ENCODE data around the gene PODN.
A peak's percentile ranks its signal among the peaks of the same experiment; 100 is the strongest.

Gene PODN

DNA sequence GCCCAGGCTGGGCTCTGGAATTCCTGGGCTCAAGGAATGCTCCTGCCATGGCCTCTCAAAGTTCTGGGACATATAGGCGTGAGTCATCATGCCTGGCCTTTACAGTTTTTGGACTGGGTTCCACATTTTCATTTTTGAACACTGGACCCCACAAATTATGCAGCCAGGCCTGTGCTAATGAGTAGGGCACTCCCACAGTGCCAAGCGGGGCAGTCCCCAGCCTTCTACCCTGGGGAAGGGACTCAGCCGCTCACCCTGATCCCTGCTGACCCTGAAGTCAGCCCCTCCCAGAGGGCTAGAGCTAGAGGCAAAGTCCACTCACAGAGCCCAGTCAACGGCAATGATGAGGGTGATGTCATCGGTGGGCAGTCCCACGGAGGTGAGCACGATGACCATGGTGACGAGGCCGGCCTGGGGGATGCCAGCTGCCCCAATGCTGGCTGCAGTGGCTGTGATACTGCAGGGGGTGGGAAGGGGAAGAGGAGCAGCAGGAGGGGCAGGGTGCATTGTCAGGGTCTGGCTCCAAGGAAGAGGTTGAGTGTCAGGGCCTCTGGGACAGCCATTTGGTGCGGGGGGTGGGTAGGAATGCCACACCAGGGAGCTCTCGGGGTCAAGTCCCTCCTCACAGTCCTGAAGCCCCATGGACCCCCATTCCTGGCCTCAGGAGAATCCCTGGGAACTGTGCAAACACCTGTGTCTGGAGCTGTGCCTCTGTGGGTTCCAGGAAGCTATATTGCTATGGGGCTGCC lies 27.6 kb downstream of the PODN start:
- no peak for DNase-seq (ENCODE audit: low spot score)

DNA sequence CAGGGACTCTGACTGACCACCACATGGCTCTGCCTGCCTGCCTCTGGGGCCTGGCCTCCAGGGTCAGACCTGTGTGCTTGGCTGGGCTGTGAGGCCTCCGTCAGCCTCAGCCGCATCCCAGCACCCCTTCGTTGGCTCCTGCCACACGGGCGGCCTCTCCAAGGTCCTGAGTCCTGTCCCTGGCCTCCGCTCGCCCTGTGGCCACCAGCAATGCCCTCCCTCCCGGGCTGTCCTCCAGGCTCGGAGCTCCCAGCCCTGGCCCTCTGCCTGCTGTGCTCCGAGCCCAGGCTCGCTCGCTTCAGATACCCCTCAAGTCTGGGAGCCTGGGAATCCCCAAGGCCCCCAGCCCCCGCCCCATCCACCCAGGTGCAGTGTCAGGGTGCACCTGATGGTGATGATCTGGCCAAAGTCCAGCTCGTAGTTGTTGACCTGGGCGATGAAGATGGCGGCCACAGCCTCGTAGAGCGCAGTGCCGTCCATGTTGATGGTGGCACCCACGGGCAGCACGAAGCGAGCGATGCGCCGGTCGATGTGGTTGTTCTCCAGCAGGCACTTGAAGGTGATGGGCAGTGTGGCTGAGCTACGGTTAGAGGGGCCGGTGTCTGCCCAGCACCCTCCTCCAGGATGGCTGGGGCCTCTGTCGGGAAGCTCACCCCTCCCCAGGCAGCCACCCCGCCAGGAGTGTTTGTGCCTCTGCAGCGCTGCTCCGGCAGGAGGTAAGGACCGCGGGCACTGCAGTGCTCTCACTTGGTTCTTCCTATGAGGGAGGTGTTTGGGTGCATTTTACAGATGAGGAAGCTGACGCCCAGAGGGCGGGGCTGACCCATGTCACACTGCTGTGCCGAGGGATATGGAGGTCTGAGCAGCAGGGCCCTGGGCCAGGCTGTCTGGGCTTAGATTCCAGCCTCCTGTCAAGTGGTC lies 28.5 kb downstream of the PODN start:
- no peak for DNase-seq (ENCODE audit: low spot score)

DNA sequence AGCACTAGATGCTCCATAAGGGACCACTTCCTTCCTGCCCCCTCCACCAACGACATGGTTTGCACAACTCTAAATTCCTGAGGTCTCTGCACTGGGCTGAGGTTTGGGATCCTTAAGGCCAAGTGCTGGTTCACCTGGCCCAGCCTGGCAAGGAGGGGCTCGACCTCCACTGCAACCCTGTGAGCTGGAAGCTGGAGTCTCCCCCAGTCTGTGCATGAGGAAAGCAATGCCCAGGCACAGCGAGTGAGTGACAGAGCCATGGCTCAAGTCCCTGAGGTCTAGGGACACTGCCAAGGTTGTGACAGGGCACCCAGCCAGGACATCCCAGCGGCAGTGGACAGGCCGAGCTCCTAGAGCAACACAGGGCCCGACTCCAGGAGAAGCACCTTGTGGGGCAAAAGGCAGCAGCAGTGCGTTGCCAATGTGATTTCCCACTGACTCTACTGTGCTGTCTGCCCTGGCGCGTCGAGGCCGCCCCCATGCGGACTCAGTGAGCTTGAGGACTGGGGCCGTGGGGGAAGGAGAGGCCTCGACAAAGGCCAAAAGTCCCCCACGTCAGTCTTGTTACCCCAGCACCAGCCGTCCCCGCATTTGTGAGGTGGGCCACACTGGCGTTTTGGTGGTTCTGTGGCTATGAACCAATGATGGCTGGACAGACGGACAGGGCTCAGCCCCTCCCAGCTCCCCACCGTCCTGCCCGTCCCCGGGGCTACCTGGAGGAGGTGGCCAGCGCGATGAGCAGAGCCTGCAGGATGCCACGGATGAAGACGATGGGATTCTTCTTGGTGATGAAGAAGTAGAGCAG lies 30.0 kb downstream of the PODN start:
- DNase-seq (ENCODE audit: low spot score) = peak; percentile 16

DNA sequence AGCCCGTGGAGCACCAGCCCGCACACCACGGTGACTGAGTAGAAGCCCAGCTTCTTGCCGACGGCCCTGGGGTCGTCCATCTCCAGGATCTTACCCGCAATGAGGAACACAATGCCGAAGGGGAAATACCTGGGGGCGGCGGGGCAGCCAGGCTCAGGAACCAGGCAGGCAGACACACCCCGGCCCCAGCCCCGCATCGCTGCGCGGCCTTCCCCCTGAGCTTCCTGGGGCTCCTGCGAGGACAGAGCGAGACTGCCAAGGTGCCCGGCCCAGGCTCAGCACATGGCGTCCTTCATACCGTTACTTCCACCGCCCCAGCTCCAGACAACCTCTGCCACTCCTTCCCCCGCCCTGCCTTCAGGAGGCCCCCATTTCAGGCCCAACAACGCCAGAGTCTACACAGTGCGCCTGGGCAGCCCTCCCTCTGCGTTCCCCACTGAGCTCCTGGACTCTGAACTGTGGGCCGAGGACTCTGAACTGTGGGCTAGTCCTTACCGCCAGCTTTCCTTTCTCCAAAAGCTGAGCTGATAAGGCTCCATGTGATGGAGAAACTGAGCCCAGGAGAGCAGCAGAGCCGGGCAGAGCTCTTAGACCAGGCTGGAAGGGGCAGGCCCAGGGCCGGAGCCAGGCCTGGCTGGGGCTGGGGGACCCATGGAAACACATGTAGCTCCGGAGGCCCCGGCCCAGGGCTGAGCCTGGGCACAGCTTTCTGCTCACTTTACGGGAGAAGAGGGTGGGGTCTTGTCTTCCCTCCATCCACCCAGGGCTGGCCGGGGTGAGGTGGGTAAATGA lies 30.8 kb downstream of the PODN start:
- no peak for DNase-seq (ENCODE audit: low spot score)

- no peak for DNase-seq (ENCODE audit: low spot score)
Observed at GRCh38 chr1:53093451-53093754, 31.4 kb downstream of the PODN start.

DNA sequence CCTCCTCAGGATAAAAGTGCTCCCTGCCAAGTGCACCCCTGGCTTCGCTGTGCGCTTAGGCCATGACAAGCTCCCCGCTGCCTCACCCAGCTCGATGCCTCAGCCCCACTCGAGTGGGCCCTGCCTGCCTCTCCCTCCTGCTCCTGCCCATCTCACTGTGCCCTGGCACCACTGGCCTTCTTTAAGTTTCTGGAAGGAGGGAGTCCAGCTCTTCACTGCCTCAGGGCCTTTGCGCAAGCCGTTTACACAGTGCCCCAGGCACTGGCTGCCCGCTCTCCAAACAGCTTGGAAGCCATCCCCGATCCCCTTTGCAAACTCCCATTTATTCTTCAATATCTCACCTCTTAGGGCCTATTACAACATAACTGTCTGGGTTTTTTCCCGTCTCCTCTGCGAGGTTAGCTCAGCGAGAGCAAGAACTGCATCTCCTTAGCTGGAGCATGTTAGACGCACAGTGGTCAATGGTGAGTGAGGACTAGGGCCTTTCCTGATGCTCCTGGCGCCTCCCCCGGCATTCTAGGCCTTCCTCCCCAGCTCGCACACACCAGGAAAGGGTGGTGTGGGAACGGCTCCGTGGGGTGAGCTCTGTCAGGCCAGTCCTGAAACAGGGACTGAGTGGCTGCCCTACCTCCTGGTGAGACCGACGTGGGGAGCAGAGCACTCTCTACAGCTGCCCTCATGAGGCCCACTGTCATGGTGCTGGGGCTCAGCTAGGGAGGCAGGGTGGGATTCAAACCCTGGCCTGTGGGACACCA lies 31.9 kb downstream of the PODN start:
- no peak for DNase-seq (ENCODE audit: low spot score)

DNA sequence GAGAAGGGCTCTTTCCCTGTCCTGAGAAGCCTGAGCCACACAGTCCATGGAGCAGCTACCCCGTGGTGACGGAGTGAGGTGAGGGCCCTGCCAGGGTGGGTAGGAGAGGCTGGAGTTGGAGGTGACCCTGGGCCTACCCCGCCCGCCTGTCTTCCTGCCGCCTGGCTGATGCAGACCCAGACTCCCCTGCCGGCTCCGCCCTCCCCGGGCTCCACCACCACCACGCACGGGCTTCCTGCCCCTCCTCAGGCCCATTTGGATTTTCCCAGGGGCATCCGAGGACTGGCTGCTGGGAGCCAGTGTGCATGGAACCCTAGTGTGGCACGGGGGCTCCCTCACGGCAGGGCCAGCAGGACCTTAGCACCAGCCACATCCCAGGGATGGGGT lies 32.5 kb downstream of the PODN start:
- DNase-seq (ENCODE audit: low spot score) = no peak

- DNase-seq (ENCODE audit: low spot score) = no peak
Observed at GRCh38 chr1:53104289-53104913, 42.4 kb downstream of the PODN start.

DNA sequence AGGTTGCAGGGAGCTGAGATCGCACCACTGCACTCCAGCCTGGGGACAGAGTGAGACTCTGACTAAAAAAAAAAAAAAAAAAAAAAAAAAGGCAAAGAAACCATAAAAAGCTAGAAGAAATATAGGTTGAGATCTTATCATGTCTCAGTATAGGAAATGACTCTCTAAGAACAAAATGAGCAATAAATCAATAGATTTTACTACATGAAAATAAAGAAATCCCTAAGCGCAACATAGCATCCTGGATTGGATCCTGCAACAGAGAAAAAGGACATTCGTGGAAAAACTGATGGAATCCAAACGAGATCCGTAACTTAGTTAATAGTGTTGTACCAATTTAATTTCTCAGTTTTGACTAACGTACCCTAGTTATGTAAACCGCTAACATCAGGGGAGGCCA lies 45.1 kb downstream of the PODN start:
- no peak for DNase-seq (ENCODE audit: low spot score)

DNA sequence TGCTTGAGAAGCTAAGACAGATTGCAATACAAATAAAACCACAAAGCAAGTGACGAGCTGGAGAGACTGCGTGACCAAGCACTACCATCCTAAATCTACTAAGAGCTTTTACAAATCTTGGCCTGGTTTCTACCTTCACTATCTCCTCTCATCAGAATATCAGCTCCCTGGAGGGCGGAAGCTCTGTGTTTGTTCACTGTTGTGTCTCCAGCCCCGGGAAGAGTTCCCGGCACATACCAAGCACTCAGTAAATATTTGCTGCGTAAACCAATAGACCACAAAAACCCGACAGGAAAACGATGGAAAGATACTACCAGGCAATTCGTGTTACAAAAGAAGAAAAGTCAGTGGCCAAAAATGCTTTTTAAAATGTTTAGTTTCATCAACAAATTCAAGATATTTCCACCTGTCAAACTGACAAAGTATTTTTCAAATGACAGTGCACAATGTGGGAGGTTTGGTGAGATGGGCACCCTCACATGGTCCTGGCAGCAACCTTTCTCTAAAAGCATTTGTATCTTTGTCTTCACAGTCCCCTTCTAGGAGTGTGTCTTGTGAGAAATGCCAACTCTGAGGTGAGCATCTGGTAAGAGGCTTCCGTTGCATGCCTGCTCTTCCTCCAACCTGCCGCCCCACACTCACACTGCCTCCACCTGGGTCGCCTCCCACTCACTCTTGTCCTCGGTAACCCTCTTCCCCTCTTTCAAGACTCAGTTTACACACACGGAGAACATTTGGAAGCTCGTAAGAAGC lies 45.7 kb downstream of the PODN start:
- peak; percentile 83 for DNase-seq (ENCODE audit: low spot score)

DNA sequence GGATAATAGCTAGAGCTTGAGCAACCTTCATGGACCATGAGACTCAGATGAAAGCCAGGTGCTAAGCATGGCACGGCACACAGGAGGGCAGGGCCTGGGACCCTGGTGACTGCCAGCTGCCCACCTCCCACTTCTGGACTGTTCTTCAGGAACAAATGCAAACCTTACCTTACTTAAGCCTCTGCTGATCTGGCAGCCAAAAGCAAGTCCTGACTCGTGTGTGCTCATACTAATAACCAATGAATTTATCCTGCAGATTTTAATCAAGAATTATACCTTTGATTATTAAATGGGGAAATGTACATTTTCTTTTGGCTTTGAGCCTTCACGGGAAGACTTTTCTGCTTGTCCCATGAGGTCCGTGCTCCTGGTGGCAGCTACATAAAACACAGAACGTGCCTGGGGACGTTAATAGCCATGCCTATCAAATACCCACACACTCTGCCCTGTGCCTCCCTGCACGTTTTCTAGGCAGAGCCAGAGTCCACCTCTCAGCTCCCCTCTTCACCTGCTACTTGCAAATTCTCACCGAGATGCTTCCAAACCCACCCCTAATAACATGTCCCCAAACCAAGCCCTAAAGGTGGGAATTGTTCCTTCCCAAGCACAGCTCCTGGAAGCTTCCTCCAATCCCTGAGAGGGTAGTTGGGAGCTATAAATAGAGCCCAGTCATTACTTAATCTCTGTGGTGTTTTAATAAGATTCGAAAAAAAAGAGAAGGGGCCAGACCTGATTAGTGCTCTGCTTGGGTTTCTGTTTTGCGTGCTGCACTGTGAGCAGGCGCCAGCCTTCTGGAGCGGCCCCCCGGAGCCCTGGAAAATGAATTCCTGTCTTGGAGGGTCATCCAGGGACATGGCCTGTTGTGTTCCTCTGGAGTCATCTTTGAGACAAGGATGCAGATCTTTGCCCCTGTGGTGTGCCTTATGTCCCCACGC lies 46.9 kb downstream of the PODN start:
- peak; percentile 43 for DNase-seq (ENCODE audit: low spot score)

DNA sequence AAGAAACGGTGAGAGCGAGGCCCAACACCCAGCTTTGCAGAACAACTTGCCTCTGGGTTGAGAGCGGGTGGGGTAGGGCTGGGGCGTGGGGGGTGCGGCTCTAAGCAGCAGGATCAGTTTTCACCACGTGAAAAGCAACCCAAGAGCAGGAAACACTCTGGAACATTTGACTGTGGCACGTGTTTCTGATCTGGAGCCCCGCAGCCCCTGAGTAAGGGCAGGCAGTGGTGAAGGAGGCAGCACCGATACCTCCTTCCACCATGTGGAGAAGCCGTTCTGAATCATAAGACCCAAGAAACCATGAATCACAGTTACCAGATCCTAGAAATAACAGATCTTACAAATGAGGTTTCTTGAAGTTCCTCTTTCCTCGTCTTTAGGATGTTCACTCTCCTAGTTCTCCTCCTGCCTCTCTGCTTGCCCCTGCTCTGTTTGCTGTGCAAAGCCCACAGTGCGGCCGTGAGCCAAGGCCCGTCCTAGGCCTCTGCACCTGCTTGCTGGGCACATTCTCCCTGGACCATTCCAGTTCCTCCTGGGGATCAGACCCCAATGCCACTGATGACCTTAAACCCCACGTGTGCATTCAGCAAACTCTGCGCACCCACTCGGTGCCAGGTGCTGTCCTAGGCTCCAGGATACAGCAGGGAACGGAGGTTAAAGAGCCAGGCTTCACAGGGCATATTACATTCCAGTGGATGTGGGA lies 48.5 kb downstream of the PODN start:
- no peak for DNase-seq (ENCODE audit: low spot score)

DNA sequence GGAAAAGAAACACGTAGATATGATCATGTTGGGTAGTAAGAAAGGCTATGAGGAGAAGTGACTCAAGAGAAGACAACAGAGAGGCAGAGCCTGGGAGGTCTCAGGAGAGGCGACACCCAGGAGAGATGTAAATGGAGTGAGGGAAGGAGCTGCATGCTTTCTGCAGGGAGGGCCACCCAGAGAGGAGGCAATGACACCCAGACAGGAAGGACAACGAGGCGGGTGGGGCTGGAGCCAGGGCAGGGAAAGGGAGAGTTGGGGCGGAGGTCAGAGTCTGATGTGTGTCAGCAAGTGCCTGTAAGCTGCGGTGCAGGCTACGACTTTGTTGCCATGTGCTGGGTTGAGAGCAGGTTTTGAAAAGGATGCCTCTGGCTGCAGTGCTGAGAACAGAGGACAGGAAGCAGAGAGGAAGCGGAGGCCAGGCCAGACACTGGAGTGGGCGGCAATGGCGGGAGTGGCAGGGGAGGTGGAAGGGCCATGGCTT lies 49.1 kb downstream of the PODN start:
- DNase-seq (ENCODE audit: low spot score) = no peak

DNA sequence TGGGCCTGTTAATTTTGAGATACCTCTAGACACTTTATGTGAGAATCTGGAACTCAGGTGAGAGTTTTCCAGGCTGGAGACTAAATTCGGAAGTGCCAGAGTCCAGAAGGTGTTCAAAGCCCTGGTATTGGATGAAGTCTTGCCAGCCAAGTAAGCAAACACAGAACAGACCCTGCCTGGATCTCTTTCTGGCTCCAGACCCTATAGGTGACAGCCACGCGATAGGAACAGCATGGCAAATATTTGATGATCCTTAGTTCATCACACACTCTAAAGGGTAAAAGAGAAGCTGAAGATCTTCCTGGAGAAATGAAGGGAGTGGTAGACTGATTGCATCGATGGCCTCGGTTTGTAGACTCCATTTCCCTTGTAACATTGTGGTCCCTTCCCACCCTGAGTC lies 49.7 kb downstream of the PODN start:
- no peak for DNase-seq (ENCODE audit: low spot score)

- peak; percentile 87 for DNase-seq (ENCODE audit: low spot score)
Observed at GRCh38 chr1:53112271-53112774, 50.3 kb downstream of the PODN start.

DNA sequence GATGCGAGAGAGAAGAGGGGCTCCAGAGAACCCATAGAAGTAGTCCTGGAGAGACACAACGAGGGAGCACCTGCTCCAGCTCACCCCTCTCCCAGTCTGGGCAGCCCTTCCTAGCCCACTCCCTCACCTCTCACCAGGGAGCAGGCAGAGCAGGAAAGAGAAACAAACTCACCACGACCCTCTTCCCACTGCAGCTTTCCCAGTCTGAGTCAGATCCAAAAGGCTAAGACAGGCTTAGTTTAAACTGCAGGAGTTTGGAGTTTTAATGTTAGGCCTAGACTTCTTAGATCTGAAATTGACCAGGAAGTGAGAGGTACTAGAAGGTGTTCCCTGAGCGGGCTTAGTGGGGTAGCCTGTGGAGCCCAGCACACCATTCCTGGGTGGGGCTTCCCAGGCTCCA lies 50.8 kb downstream of the PODN start:
- no peak for DNase-seq (ENCODE audit: low spot score)

- DNase-seq (ENCODE audit: low spot score) = no peak
Observed at GRCh38 chr1:53114090-53114489, 52.1 kb downstream of the PODN start.
